SK-N-SH treated with all-trans-retinoic acid at 6 μM for 48 hours (cell line): ENCODE measurements around the gene C11orf68.
A peak's percentile ranks its signal among the peaks of the same experiment; 100 is the strongest.

ENCODE experiments used
- ATAC-seq: fragments of 200-7000 bp; cut with Tn5 transposase; 3 replicates; pipeline ENCODE4 v1.9.1; 2020; ENCODE audit warnings: mild to moderate bottlenecking, moderate library complexity
- ARNTL ChIP-seq: fragments of 450-650 bp; formaldehyde crosslinking; IDR thresholded peaks from 2 replicates; pipeline ENCODE4 v1.5.0; 2020; ENCODE audit warnings: low read depth, mild to moderate bottlenecking, moderate library complexity, borderline replicate concordance
- CSDC2 ChIP-seq: fragments of 250-450 bp; sonication (Bioruptor Pico); IDR thresholded peaks from 2 replicates; pipeline ENCODE4 v1.5.0; 2020; ENCODE audit warnings: mild to moderate bottlenecking, moderate library complexity
- ESRRG ChIP-seq: fragments of 250-450 bp; sonication (Bioruptor Pico); IDR thresholded peaks from 2 replicates; pipeline ENCODE4 v1.6.1; 2021; ENCODE audit warnings: mild to moderate bottlenecking
- GLIS3 ChIP-seq: fragments of 250-450 bp; sonication (Bioruptor Pico); IDR thresholded peaks from 2 replicates; pipeline ENCODE4 v1.5.0; 2020; ENCODE audit warnings: mild to moderate bottlenecking, moderate library complexity
- ISL1 ChIP-seq: fragments of 250-450 bp; sonication (Bioruptor Pico); IDR thresholded peaks from 2 replicates; pipeline ENCODE4 v2.1.2; 2022; ENCODE audit warnings: mild to moderate bottlenecking, moderate library complexity
- OSR1 ChIP-seq: fragments of 250-450 bp; sonication (Bioruptor Pico); IDR thresholded peaks from 2 replicates; pipeline ENCODE4 v1.8.0; 2022; ENCODE audit warnings: moderate library complexity, mild to moderate bottlenecking, inconsistent platforms
- PPARA ChIP-seq: fragments of 250-450 bp; sonication (Bioruptor Pico); IDR thresholded peaks from 2 replicates; pipeline ENCODE4 v1.5.0; 2020; ENCODE audit warnings: mild to moderate bottlenecking, borderline replicate concordance
- RARB ChIP-seq: fragments of 250-450 bp; sonication (Bioruptor Pico); IDR thresholded peaks from 2 replicates; pipeline ENCODE4 v1.8.0; 2021; ENCODE audit warnings: mild to moderate bottlenecking, moderate library complexity
- SNAI2 ChIP-seq: fragments of 250-450 bp; sonication (Bioruptor Pico); IDR thresholded peaks from 2 replicates; pipeline ENCODE4 v1.5.0; 2020; ENCODE audit warnings: mild to moderate bottlenecking, moderate library complexity
- TCF4 ChIP-seq: fragments of 250-450 bp; sonication (Bioruptor Pico); IDR thresholded peaks from 2 replicates; pipeline ENCODE4 v1.8.0; 2021; ENCODE audit warnings: mild to moderate bottlenecking, moderate library complexity, borderline replicate concordance
- TOX ChIP-seq: fragments of 250-450 bp; sonication (Bioruptor Pico); IDR thresholded peaks from 2 replicates; pipeline ENCODE4 v1.8.0; 2021; ENCODE audit warnings: mild to moderate bottlenecking, moderate library complexity, borderline replicate concordance
- ZFP3 ChIP-seq: fragments of 250-450 bp; sonication (Bioruptor Pico); IDR thresholded peaks from 2 replicates; pipeline ENCODE4 v1.5.0; 2020; ENCODE audit warnings: mild to moderate bottlenecking, moderate library complexity
- ZNF565 ChIP-seq: fragments of 450-650 bp; formaldehyde crosslinking; conservative IDR thresholded peaks from 2 replicates; pipeline ENCODE4 v1.5.0; 2020; ENCODE audit warnings: low read depth, mild to moderate bottlenecking, moderate library complexity
- ZNF70 ChIP-seq: fragments of 450-650 bp; formaldehyde crosslinking; IDR thresholded peaks from 2 replicates; pipeline ENCODE4 v1.5.0; 2020; ENCODE audit warnings: mild to moderate bottlenecking, moderate library complexity
- ZNF8 ChIP-seq: fragments of 450-650 bp; formaldehyde crosslinking; IDR thresholded peaks from 2 replicates; pipeline ENCODE4 v1.5.0; 2020; ENCODE audit warnings: mild to moderate bottlenecking, moderate library complexity
- TF ChIP-seq, protein P1 (sequence below): fragments of 250-450 bp; sonication (Bioruptor Pico); IDR thresholded peaks from 2 replicates; pipeline ENCODE4 v1.5.1; 2020; ENCODE audit warnings: low read depth, mild to moderate bottlenecking, moderate library complexity
- TF ChIP-seq, protein P2 (sequence below): fragments of 250-450 bp; sonication (Bioruptor Pico); IDR thresholded peaks from 2 replicates; pipeline ENCODE4 v1.5.1; 2021; ENCODE audit warnings: mild to moderate bottlenecking, moderate library complexity
- TF ChIP-seq, protein P3 (sequence below): fragments of 250-450 bp; sonication (Bioruptor Pico); IDR thresholded peaks from 2 replicates; pipeline ENCODE4 v1.5.0; 2020; ENCODE audit warnings: mild to moderate bottlenecking, moderate library complexity
- TF ChIP-seq, protein P4 (sequence below): fragments of 250-450 bp; sonication (Bioruptor Pico); IDR thresholded peaks from 2 replicates; pipeline ENCODE4 v1.8.0; 2021; ENCODE audit warnings: low read depth, mild to moderate bottlenecking, moderate library complexity, borderline replicate concordance
- TF ChIP-seq, protein P5 (sequence below): fragments of 250-450 bp; sonication (Bioruptor Pico); IDR thresholded peaks from 2 replicates; pipeline ENCODE4 v1.8.0; 2020; ENCODE audit warnings: mild to moderate bottlenecking, moderate library complexity, borderline replicate concordance

Gene C11orf68

DNA sequence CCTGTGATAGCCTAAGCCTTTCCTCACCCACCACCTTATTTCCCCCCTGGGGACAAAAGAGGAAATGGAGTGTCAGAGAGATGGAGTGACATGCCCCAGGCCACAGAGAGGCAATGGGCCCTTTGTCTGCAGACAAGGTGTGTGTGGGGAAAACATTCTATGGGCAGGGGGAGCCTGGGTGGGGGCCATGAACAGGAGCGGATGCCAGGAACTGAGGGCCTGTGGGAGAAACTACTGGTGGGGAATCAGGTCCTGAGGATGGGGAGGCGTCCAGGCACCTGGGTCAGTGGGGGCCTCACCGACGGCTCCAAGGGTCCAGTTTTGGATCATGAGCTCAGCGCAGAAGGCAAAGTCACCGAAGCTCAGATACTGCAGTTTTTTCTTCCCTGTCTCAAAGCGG is 33.6 kb downstream of the C11orf68 start:
- TF ChIP-seq SNAI2 (CRISPR knock-in tag): no peak
- TF ChIP-seq TOX (CRISPR knock-in tag): no peak
- TF ChIP-seq TCF4 (CRISPR knock-in tag): no peak
- TF ChIP-seq ISL1: no peak
- TF ChIP-seq, protein P1, sequence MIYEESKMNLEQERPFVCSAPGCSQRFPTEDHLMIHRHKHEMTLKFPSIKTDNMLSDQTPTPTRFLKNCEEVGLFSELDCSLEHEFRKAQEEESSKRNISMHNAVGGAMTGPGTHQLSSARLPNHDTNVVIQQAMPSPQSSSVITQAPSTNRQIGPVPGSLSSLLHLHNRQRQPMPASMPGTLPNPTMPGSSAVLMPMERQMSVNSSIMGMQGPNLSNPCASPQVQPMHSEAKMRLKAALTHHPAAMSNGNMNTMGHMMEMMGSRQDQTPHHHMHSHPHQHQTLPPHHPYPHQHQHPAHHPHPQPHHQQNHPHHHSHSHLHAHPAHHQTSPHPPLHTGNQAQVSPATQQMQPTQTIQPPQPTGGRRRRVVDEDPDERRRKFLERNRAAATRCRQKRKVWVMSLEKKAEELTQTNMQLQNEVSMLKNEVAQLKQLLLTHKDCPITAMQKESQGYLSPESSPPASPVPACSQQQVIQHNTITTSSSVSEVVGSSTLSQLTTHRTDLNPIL (CRISPR knock-in tag): no peak
- no peak for TF ChIP-seq ZFP3 (CRISPR knock-in tag)
- TF ChIP-seq OSR1 (CRISPR knock-in tag): no peak
- TF ChIP-seq, protein P2, sequence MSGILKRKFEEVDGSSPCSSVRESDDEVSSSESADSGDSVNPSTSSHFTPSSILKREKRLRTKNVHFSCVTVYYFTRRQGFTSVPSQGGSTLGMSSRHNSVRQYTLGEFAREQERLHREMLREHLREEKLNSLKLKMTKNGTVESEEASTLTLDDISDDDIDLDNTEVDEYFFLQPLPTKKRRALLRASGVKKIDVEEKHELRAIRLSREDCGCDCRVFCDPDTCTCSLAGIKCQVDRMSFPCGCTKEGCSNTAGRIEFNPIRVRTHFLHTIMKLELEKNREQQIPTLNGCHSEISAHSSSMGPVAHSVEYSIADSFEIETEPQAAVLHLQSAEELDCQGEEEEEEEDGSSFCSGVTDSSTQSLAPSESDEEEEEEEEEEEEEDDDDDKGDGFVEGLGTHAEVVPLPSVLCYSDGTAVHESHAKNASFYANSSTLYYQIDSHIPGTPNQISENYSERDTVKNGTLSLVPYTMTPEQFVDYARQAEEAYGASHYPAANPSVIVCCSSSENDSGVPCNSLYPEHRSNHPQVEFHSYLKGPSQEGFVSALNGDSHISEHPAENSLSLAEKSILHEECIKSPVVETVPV (CRISPR knock-in tag): no peak
- TF ChIP-seq ZNF8 (CRISPR knock-in tag): no peak
- TF ChIP-seq, protein P3, sequence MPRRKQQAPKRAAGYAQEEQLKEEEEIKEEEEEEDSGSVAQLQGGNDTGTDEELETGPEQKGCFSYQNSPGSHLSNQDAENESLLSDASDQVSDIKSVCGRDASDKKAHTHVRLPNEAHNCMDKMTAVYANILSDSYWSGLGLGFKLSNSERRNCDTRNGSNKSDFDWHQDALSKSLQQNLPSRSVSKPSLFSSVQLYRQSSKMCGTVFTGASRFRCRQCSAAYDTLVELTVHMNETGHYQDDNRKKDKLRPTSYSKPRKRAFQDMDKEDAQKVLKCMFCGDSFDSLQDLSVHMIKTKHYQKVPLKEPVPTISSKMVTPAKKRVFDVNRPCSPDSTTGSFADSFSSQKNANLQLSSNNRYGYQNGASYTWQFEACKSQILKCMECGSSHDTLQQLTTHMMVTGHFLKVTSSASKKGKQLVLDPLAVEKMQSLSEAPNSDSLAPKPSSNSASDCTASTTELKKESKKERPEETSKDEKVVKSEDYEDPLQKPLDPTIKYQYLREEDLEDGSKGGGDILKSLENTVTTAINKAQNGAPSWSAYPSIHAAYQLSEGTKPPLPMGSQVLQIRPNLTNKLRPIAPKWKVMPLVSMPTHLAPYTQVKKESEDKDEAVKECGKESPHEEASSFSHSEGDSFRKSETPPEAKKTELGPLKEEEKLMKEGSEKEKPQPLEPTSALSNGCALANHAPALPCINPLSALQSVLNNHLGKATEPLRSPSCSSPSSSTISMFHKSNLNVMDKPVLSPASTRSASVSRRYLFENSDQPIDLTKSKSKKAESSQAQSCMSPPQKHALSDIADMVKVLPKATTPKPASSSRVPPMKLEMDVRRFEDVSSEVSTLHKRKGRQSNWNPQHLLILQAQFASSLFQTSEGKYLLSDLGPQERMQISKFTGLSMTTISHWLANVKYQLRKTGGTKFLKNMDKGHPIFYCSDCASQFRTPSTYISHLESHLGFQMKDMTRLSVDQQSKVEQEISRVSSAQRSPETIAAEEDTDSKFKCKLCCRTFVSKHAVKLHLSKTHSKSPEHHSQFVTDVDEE (CRISPR knock-in tag): no peak
- TF ChIP-seq ZNF70 (CRISPR knock-in tag): no peak
- TF ChIP-seq, protein P4, sequence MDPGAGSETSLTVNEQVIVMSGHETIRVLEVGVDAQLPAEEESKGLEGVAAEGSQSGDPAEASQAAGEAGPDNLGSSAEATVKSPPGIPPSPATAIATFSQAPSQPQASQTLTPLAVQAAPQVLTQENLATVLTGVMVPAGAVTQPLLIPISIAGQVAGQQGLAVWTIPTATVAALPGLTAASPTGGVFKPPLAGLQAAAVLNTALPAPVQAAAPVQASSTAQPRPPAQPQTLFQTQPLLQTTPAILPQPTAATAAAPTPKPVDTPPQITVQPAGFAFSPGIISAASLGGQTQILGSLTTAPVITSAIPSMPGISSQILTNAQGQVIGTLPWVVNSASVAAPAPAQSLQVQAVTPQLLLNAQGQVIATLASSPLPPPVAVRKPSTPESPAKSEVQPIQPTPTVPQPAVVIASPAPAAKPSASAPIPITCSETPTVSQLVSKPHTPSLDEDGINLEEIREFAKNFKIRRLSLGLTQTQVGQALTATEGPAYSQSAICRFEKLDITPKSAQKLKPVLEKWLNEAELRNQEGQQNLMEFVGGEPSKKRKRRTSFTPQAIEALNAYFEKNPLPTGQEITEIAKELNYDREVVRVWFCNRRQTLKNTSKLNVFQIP (CRISPR knock-in tag): no peak
- TF ChIP-seq, protein P5, sequence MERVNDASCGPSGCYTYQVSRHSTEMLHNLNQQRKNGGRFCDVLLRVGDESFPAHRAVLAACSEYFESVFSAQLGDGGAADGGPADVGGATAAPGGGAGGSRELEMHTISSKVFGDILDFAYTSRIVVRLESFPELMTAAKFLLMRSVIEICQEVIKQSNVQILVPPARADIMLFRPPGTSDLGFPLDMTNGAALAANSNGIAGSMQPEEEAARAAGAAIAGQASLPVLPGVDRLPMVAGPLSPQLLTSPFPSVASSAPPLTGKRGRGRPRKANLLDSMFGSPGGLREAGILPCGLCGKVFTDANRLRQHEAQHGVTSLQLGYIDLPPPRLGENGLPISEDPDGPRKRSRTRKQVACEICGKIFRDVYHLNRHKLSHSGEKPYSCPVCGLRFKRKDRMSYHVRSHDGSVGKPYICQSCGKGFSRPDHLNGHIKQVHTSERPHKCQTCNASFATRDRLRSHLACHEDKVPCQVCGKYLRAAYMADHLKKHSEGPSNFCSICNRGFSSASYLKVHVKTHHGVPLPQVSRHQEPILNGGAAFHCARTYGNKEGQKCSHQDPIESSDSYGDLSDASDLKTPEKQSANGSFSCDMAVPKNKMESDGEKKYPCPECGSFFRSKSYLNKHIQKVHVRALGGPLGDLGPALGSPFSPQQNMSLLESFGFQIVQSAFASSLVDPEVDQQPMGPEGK: no peak
- no peak for TF ChIP-seq ARNTL
- TF ChIP-seq ZNF565 (CRISPR knock-in tag): no peak
- TF ChIP-seq GLIS3: no peak
- no peak for TF ChIP-seq ESRRG
- no peak for TF ChIP-seq CSDC2 (CRISPR knock-in tag)
- TF ChIP-seq RARB (CRISPR knock-in tag): no peak
- TF ChIP-seq PPARA (CRISPR knock-in tag): no peak
- ATAC-seq: no peak

DNA sequence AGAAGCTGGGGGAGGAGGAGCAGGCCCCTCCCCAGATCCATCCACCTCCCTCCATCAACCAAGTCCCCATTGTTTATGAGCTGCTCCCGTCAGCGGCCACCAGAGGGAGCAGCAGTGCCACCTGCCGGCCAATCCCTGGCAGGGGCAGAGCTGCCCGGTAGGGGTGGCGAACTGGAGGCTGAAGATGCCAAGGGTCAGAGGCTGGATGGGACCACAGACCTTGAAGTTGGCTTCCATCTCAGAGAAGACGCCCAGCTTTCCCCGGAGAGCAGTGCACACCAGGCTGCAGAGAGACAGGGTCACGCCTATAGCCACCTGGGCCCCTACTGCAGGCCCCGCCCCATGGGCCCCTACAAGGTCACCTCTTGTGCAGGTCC is 34.2 kb downstream of the C11orf68 start:
- TF ChIP-seq, protein P5: 0 out of 2 replicates have a peak, but pooled peaks have one; percentile 22
- no peak for TF ChIP-seq SNAI2 (CRISPR knock-in tag)
- ATAC-seq: peak; percentile 30
